DMS 273 treated with DMSO at 0.1 percent for 48 hours (cell line): Measurements from ENCODE around the gene ADGRL2.

Experiments used
- DNase-seq: peaks from one replicate; lab custom pipeline; 2025; lab: John Stamatoyannopoulos, UW

The ADGRL2 gene

DNA sequence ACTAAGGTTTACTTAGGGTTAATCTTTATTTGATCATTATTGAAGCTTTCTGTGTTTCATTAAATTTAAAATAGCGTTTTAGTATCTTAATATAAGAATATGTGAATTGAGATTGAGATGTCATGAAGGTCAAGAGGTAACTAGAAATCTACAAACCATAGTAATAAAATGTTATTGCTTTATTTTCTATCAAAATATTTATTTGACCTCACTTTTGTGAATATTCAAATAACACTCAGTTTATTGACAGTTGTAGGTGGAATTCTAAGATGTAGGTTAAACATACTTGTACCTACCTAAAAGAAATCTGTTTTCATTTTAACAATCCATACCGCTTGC is 5.7 kb downstream of the ADGRL2 start:
- no peak for DNase-seq

DNA sequence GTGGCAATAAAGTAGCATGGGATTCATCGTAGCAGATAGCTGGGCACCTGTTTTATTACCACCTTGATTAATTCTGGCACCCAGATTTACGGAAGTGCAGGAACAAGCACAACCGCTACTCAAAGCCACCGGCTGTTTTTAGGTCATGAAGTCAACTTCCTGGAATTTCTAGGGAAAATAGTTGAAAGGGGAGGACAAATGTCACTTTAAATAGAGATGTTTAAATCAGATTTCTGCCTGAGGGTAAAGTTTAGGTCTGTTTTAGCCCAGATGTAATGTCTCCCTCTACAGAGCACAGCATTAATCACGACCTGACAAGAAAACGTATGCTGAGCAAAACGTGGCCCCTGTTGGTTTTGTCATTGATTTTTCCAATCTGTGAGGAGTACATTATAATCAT is 8.0 kb downstream of the ADGRL2 start:
- DNase-seq, result no peak

DNA sequence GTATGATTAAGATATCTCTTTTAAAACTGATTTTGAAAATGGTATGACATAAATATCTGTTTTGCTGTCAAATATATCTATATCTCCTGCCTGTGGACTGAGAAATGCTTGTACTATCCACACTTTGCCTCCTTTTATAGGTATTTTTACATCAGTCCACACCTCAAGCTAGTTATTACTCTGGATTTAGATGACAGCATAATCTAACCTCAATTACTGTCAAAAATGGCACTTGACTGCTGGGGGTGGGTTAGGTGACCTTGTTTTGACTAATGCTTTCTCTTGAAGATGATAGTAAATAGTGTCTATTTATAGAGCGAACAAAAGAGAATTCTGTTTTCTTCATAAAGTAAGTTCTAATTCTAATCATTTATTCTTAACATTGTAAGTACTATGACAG is 9.1 kb downstream of the ADGRL2 start:
- DNase-seq, result no peak

DNA sequence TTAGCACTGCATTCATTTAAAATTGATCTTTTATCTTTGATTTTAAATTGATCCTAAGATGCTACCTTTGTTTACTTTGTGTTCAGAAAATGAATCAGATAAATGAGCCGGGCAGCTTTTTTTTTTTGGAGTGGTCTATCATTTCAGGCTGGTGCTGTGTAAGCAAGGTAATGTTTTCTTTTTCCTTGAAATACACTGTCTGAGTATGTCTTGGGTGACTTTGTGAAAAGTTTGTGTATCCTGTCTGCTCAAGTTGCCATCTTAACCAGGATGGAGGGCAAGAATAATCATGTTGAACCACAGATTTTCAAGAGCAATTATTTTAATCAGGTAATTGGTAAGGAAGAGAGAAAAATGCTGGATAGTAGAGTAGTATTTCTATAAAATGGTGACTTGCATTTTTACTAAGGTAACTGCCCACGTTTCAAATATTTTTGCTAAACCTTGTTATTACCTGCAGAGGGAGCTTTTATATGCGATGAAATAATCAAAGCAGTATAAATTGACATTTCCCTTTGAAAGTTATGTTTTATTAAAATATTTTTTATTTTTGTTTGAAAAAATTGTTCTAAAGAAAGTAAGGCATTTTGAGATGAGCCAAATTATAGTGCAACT is 11.1 kb downstream of the ADGRL2 start:
- no peak for DNase-seq

DNA sequence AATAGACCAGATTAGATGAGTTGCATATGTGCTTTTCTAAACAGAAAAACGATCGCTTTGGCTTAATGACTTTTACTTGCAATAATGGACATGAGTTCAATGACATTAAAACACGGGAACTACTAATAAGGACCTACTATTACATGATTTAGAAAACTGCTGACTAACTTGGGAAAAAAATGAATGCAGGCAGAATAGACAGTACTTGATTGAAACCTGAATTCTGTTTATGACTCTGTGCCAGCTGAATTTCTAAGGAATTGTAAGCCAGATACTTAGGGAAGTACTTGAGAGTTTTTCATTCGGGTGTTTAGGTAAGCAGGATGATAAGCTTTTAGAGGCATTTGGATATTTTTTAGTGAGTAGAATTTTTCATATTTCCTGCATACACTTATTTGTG is 12.0 kb downstream of the ADGRL2 start:
- no peak for DNase-seq

DNA sequence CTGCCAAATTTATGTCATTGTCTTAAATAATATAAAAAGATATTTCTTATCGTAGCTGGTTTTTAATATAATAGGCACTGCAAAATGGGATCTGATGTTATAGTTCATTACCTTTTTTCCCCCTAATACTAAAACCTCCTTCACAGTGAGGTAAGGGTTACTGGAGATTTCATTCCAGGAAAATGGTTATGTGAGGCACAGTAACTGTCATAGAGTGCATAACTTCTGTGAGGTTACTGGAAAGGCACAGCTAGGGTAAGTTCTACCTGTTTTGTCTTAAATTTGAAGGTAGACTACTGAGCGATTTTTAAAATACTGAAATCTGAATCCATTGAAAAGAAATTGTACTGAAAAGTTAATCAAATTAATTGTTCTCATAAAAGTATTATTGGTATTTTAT is 13.0 kb downstream of the ADGRL2 start:
- DNase-seq, result no peak

DNA sequence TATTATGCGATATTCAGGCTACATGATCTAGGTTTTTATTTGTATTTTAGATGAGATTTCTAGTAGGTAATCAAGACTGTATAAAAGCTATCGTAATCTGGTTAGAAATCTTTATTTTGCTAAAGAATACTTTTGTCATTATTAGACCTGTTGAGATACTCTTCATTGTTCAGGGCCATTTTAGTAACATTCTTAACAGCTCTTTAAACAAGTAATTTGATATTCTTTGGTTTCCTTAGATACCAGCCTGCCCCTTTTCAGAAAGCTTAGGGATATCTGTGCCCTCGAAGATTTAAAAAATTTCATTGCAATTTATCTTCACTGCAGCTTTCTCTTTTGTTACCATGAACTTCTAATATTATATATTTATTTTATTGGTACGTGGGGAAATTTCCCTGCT is 18.9 kb downstream of the ADGRL2 start:
- DNase-seq, result no peak

DNA sequence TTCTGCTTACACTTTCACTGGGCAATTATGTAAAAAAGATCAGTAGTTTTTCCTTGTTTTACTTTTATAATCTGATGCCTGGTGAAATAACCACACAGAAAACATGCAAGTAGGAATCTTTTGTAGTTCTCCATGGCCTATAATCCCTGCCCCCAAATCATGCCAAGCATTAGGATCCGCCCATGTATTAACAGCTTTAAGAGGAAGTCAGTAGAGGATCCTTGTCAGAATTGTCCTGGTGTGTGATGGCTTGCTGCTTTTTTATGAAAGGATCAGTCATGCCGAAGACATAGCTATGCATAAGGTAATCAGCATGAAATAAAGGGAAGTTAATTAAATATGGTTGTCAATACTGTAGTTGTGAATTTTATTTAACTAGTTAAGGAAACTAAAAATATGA is 20.0 kb downstream of the ADGRL2 start:
- DNase-seq, result no peak

DNA sequence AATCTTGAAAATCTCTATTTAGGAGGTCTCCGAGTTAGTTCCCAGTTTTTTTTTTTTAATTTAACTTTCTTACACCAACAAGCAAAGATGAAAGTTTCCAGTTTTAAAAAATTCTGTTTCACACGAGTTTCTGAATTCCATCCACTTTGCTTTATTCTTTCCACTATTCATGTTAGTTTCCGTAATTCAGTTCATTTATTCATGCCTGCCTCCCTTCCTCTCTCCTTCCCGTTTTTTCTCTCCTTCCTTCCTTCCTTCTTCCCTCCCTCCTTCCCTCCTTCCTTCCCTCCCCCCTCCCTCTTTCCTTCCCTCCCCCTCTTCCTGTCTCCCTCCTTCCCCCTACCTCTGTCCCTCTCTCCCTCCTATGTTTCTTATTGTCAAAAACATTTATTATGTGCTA is 22.3 kb downstream of the ADGRL2 start:
- no peak for DNase-seq

DNA sequence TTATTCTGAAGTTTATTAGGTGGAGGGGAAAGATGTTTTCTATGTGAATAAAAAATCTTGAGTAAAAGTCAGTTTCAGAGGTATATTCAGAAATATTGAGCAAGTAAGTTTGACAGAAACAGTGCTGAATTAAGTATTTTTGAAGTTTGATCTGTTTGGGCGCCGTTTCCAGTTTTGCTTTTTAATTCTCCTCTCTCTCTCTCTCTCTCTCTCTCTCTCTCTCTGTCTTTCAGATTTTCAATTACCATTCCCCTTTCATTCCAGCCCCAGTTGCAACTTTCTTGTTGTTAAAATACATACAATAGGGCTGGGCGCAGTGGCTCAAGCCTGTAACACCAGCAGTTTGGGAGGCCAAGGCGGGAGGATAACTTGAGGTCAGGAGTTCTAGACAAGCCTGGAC is 24.0 kb downstream of the ADGRL2 start:
- no peak for DNase-seq

DNA sequence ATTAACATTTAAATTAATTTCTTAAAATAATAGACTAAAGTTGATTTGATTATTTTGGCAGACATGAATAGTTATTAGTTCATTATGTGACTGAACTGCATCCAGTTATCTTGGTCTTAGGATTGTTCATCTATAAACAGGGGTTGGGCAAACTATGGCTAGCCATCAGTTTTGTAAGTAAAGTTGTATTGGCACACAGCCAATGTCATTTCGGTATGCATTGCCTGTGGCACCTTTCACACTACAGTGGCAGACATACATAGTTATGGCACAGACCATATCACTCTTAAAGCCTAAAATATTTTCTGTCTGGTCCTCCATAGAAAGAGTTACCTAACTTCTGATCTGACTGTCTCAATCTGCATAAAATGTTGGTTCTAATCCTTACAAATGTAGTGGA is 27.2 kb downstream of the ADGRL2 start:
- DNase-seq, result no peak

DNA sequence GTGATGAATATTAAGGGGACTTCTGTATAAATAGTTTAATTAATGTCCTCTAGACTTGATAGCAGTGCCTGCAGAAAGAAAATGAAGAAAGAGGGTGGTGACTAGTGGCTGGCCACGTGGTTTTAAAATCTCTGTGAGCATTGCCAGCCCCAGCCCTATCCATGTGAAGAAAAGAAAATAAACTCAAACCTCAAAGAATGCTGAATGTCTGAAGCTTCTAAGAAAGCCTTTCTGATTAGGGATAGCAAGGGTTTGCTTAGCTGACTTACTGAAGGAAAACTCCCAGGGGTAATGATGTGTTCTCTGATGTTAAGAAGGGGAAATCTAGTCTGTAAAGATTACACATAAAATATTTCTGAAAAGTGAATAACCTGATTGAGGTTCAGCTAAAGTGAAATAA is 31.8 kb downstream of the ADGRL2 start:
- DNase-seq, result no peak

DNA sequence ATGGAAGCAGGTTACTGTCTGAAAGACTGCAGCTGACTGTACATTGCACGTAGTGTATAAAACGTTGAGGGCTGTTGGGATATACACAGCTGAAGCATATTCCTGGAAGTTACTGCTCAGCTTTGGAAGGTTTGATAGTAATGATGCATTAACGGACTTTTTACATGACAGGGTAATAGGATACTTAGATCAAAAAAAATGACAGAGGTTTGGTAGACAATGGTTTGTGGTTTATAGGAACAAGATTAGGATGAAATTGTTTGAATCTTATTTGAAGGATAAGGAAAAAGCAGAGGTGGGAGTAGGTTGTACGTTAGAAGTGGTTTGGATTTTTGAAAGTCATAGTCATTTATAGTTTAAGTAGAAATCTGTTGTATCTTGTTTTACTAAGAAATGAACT is 33.0 kb downstream of the ADGRL2 start:
- DNase-seq, result no peak

DNA sequence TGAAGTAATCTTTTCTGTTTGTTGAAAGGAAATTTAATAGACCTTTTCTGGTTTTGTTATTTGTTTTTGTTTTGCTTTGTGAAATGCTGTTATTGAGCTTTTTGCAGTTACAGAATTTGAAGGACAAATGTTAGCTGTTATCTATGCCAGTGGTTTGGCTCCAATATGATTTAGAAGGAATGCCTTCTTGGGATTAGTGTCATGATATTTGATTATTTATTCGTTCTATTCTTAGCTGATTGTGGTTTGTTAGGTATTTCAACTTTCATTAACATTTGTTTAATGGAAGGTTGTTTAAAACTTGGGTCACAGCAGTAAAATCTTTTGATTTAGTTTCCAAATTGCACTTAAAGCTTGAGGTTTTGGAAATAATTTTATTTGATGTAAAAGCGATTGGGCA is 33.5 kb downstream of the ADGRL2 start:
- DNase-seq, result no peak

DNA sequence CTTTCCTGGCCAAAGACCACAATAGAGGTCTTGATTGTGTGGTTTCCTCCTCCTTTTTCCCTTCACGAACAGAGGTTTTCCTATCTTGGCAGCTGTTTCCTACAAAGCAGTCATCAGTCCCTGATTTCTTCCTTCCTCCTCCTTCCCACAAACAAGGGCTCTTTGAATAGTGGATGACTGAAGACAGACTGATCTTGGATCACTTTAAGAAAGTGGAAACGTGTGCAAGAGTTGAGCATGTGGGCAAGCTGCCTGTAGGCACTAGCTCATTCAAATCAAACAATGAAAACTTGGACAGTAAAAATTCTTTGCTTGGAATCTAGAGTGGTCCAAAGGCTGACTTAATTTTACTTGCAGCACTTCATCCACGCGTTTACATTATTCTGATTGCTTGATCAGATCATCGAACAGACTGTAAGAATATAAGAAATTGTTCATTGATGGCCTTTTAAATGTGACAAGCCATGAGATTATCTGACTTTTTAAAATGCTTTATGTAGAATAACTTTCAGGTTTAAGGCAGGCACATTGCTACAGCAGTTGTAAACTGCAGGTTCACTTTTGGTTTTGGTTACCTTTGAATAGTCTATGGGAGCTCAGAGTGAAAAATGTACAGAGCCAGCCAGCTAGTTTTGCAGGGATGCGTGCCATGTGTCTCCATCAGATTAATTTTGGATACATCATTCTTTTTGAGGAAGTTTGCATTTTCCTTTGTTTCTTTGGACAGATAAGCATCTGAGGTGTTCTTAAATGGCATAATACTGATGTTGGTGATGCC is 34.4 kb downstream of the ADGRL2 start:
- no peak for DNase-seq

DNA sequence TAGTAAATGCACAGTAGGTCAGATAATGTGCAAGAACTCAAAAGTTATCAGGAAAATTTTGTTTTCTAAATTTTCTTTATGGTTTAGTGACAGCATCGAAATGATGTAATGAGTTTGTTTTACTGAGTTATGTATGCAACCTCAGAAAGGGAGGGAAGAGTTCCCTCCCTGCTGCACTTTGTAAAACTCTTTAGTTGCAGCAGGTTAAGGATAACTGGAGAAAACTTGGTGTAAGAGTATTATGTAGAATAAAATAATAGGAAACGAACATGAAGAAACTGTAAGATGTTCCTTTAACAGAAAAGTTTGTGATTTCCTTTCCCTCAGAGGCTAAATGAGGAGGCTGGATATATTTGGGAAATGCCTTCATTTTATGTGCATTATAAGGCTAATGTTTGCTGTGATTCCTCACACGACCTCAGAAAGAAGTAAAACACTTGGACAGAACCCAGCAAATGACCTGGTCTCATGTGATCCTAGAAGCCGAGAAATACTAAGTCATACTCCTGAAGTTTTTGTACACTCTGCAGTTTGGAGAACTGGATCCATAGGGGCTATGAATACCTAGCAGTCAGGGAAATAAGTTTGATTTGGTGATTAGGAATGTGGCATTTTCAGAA is 35.4 kb downstream of the ADGRL2 start:
- no peak for DNase-seq

DNA sequence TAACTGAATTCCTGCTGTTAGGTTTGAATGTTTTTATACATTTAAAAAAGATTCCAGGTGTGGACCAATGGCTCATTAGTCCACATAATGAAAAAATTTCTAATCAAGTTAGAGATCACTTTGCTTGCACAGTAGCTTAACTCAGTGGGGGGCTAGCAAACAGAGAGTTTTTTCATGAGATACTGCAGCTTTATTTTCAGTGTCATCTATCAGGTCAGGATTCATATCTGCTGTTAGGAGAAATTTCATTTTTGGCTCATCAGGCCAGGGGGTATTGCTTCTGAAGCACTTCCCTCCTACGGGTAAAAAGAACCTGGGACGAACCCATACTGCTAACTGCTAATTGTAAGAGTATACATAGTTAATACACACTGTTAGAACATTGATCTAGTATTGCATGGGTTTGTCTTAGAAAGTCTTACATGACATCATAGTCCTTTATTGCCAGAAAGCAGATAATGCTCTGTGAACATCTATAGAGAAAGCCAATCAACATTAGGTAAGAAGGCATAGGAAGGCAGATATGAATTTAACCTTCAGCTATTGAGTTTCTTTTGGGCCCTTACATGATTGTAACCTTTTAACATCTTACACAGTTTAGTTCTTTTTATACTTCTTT is 38.0 kb downstream of the ADGRL2 start:
- DNase-seq, result no peak

DNA sequence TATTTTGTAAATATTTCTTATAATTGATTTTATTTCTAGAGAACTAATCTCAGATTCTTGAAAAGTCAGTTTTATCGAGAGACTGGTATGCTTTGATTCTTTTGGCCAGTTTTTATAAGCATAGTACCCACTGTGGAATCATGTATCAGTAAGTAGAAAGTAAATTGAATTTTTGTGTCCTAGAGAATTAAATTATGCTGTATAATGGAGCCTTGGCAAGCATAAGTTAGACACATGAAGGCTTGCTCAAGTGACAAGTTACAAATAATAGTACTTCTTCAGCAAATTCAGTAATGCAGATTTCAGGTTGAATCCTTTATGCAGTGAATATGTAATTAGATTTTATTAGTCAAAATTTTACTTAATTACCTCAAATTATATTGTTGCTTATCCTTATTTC is 40.1 kb downstream of the ADGRL2 start:
- DNase-seq, result no peak

DNA sequence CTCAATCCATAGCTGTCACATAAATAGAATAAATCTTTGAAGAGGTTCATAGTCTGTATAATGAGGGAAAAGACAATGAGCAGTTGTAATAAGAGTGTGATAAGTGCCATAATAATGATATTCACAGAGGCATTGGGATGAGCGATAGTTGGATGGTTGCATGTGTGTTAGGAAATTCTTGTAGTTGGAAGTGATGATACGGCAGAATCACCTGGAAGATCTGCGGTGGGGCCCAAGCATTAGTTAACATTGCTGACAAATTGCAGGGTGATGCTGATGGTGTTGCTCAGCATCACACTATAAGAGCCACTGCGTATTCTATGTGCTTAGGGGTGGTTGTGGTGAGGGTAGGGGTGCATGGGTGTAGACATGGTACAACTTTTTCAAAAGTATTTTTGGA is 41.1 kb downstream of the ADGRL2 start:
- no peak for DNase-seq

DNA sequence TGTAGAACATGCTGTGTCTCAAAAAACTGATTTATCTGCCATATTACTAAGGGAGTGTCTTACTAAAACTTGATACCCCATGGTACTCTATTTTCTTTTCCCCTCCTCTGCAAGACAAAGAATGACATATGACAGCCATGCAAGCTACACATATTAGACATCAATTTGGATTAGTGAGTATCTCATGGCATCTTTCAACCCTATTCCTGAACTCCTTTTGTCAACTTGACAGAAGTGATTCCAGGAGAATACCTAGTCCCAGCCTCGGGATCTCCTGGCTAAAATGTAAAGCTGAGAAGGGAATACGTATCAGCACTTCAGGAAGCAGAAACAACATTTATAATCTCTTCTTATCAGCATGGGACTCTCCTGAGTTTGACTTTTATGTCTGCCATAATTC is 43.7 kb downstream of the ADGRL2 start:
- no peak for DNase-seq

DNA sequence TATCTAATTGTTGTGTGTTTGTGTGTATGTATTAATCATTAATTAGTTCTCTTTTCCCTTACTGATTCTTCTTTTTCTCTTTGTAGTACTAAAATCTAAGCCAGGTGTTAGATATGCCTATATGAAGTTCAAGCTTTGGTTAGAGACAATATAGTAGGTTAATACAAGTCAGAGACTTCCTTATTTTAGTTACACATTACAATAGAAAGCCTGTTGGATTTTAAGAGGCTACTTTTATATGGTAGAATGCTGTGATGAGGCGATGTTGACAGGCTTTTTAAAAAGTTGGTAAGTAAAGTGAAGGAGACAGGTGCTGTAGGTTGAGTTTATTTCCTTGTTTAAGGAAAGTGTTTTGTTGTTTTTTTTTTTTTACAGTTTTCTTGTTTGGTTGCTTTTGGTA is 45.9 kb downstream of the ADGRL2 start:
- no peak for DNase-seq

DNA sequence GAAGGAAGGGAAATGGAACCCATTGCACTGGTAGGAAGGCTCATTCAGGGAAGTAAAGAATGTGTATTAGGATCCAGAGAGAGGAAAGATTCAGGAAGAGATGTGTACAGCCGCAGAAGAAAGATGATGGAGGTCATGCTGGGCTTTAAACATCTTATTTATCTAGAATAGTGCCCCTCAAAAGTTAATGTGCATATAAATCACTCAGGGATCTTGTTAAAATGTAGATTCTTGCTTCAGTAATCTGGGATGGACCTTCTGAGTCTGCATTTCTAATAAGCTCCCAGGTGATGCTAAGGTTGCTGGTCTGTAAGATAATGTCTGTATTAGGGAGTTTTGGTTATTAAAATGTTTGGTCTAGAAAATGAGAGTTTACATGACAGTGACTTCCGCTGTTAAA is 46.3 kb downstream of the ADGRL2 start:
- no peak for DNase-seq
